Activated naive CD4-positive, alpha-beta T cell treated with anti-CD3 and anti-CD28 coated beads for 36 hours (primary cell): ENCODE measurements around the gene KCNC1. TPM values are rescaled to one million over a fixed set of nuclear protein-coding genes. Genes with fewer than 3 reads are reported as not detected.

Source experiments
- CTCF ChIA-PET: fragments of 350-600 bp; sonication (Branson Sonifier 250); formaldehyde crosslinking; loops from one replicate; lab custom pipeline; 2021; ENCODE audit warnings: antibody characterized with exemption; lab: Charles Lee
- DNase-seq: peaks from one replicate; pipeline ENCODE4 v3.0.0-alpha.2; 2020
- H3K27ac Mint-ChIP-seq: one replicate; pipeline ENCODE4 v1.8.0; 2021; ENCODE audit warnings: mild to moderate bottlenecking, mixed read lengths
- H3K27me3 Mint-ChIP-seq: one replicate; pipeline ENCODE4 v1.8.0; 2021; ENCODE audit warnings: low read depth, mixed read lengths
- H3K36me3 Mint-ChIP-seq: one replicate; pipeline ENCODE4 v1.8.0; 2021; ENCODE audit warnings: low read depth, mixed read lengths
- H3K4me1 Mint-ChIP-seq: one replicate; pipeline ENCODE4 v1.8.0; 2021; ENCODE audit warnings: low read depth, mixed read lengths
- H3K4me3 Mint-ChIP-seq: one replicate; pipeline ENCODE4 v1.8.0; 2021; ENCODE audit warnings: mild to moderate bottlenecking, moderate library complexity, mixed read lengths
- H3K9me3 Mint-ChIP-seq: one replicate; pipeline ENCODE4 v1.8.0; 2021; ENCODE audit warnings: mixed read lengths
- intact Hi-C: fragments of 100-400 bp; cut with micrococcal nuclease; formaldehyde crosslinking; loops from one replicate; pipeline ENCODE4 v1.15.1; 2023
- total RNA-seq, 2 experiments: library from RNA; stranded (reverse); gene quantifications; one replicate each; pipeline ENCODE4 v1.2.3, GENCODE V29; 2021

Gene KCNC1
- total RNA-seq, 2 experiments from 2014 or later, result not detected

DNA sequence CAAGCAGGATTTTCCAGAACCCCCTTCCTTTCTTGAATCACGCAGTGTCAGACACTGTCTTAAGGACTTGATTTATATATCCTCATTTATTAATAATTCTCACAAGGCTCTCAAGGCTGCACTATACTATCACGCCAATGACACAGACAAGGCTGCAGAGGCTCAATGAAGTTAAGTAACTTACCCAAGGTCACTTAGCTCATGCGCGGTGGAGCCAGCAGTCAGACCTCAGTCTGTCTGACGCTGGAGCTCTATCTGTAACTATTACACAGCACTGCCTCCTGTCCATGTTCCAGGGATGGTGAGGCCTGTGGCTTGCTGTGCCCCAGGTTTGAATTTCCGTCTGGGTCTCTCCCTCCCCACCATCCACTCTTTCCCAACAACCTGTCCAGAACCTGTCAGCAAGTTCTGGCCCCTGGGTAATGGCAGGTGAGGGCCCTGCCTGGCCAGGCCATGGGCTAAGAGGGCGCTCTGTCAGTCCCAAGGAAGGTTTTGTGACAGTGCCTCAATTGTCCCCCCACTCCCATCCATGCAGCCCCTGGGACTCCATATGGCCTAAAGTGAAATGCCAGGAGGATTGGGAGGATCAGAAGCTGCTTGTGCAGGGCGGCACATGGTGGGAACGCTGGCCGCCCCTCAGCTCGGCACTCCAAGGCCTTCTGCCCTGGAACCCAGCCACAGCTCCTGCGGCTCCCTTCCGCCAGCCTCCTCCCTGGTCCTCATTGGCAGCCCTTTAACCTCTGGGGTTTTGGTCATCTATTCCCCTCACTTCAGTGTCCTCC, 8.6 kb downstream of the KCNC1 start:
- no peak overlapping the region for H3K27ac Mint-ChIP-seq
- no peak overlapping the region for H3K4me3 Mint-ChIP-seq
- no peaks in the 10 kb centered on the region for H3K9me3 Mint-ChIP-seq
- no peaks in the 10 kb centered on the region for H3K4me1 Mint-ChIP-seq
- CTCF ChIA-PET, result interaction anchor here (0.8 to 3.7 kb wide), 3 partner anchors 12 to 236 kb away, joined by 3 to 15 read pairs (median 3); no protein-coding TSS in a partner anchor
- H3K27me3 Mint-ChIP-seq, result peaks cover 5% of the 10 kb centered on the region
- DNase-seq, result no peak
- intact Hi-C loops, result no loop called here
- no peaks in the 10 kb centered on the region for H3K36me3 Mint-ChIP-seq

DNA sequence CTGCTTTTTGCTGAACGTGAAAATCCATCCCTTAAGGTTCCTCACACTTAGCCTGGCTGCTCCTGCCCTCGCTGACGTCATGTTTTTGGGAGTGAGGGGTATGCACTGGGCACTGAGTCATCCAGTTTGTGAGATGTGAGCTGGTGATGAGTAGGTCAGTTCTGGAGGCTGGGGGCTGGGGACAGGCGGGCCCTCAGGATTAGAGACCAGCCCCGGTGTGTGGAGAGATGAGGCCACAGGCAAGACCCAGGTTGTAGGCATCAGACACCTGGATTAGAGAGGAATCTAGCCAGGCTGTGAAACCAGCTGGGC, 9.2 kb downstream of the KCNC1 start:
- no peak overlapping the region for H3K27ac Mint-ChIP-seq
- intact Hi-C loops, result no loop called here
- DNase-seq, result no peak
- no peaks in the 10 kb centered on the region for H3K4me1 Mint-ChIP-seq
- no peak overlapping the region for H3K4me3 Mint-ChIP-seq
- CTCF ChIA-PET, result interaction anchor here (1.2 to 3.7 kb wide), 2 partner anchors 13 to 235 kb away, joined by 3 to 15 read pairs; no protein-coding TSS in a partner anchor
- H3K27me3 Mint-ChIP-seq, result peaks cover 5% of the 10 kb centered on the region
- no peaks in the 10 kb centered on the region for H3K36me3 Mint-ChIP-seq
- H3K9me3 Mint-ChIP-seq, result no peaks in the 10 kb centered on the region

DNA sequence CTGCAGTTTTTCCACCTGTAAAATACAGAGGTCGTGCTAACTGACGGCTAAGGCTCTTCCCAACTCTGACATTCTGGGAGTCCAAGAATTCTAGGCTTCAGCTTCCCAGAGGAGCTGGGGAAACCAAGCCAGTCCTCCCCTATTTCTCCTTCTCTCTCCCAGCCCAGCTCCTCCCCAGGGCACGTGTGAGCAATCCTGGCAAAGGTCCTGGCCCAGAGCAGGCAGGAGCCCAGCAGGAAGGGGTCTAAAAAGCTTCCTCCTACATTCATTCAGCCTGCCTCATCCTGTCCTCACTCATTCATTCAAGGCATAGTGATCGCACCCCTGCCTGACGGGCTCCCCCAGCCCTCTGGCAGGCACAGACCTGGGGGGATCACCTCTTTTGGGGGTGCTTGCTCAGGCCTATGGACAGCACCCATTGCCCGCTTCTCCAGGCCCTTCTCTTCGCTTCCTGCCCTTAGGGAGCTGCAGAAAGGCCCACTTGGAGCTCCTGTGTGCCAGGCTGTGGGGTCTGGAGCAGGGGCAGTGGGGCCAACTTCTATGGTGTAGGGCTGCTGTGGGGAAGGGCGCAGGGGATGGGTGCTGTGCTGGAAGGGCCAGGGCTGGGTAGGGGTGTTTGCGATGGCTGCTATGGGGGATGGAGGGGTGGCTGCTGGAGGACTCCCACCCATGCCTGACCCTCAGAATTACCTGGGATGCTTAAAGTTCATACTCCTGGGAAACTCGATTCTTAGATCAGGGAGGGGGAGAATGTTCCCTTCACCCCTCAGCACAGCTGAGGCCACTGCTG, 9.8 kb downstream of the KCNC1 start:
- H3K36me3 Mint-ChIP-seq, result no peaks in the 10 kb centered on the region
- H3K4me3 Mint-ChIP-seq, result no peak overlapping the region
- H3K9me3 Mint-ChIP-seq, result no peaks in the 10 kb centered on the region
- no peaks in the 10 kb centered on the region for H3K4me1 Mint-ChIP-seq
- intact Hi-C loops, result no loop called here
- no peak overlapping the region for H3K27ac Mint-ChIP-seq
- no peak for DNase-seq
- peaks cover 5% of the 10 kb centered on the region for H3K27me3 Mint-ChIP-seq
- CTCF ChIA-PET, result interaction anchor here (1.2 kb wide), 1 partner anchor 235 kb away, joined by 3 read pairs; no protein-coding TSS in a partner anchor

DNA sequence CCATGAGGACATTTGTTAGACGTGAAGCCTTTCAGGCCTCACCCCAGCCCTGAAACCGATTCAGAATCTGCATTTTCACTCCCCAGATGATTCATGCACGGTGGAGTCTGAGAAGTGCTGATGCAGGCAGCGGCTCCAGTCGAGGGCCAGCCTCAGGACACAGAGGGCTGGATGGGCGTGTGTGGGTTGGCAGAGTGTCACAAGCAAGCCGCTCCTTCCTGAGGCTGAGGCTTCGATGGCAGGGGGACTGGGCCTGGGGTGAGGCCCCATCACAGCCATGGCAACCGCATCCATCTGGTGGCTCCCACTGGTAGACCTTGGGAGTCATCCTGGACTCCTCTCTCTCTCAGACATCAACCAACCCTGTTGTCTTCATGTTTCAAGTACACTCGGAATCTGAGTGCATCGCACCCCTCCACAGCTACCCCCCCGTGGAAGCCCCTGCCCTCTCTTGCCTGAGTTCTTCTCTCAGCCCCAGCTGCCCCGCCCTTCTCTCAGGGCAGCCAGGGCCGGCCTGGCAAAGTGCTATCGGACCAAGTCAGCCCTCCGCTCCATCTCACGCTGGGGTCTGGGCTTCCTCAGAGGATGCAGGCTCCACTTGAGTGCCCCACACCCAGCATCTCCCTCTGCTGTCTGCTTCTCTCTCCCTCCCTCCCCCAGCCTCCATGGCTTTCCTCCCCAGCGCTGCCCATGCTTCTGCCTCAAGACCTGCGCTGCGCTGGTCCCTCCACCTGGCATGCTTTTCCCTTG, 10.6 kb downstream of the KCNC1 start:
- no peaks in the 10 kb centered on the region for H3K36me3 Mint-ChIP-seq
- CTCF ChIA-PET, result no interaction called here
- intact Hi-C loops, result no loop called here
- no peaks in the 10 kb centered on the region for H3K4me1 Mint-ChIP-seq
- no peak for DNase-seq
- no peak overlapping the region for H3K4me3 Mint-ChIP-seq
- H3K27me3 Mint-ChIP-seq, result peaks cover 5% of the 10 kb centered on the region
- no peak overlapping the region for H3K27ac Mint-ChIP-seq
- H3K9me3 Mint-ChIP-seq, result no peaks in the 10 kb centered on the region

DNA sequence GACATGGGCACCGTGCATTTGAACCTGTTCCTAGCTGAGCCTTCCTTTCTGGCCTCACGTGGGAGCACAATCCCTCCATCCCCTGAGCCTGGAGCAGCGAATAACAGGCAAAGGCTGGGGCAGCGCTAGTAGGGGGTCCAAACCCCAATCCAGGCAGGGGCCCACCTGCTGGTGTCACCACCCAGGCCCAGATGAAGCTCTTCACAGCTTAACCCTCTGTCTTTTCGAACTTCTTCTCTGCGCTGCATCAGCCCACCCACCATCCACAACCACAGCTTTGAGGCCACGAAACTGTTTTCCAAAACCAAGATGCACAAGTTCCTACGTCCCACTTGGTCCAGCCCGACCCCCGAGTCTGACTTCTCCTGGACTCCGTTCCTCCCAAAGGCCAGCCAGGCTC, 11.5 kb downstream of the KCNC1 start:
- no peak overlapping the region for H3K27ac Mint-ChIP-seq
- intact Hi-C loops, result no loop called here
- H3K36me3 Mint-ChIP-seq, result no peaks in the 10 kb centered on the region
- no peaks in the 10 kb centered on the region for H3K9me3 Mint-ChIP-seq
- no peak overlapping the region for H3K4me3 Mint-ChIP-seq
- CTCF ChIA-PET, result no interaction called here
- H3K4me1 Mint-ChIP-seq, result no peaks in the 10 kb centered on the region
- no peak for DNase-seq
- peaks cover 6% of the 10 kb centered on the region for H3K27me3 Mint-ChIP-seq

DNA sequence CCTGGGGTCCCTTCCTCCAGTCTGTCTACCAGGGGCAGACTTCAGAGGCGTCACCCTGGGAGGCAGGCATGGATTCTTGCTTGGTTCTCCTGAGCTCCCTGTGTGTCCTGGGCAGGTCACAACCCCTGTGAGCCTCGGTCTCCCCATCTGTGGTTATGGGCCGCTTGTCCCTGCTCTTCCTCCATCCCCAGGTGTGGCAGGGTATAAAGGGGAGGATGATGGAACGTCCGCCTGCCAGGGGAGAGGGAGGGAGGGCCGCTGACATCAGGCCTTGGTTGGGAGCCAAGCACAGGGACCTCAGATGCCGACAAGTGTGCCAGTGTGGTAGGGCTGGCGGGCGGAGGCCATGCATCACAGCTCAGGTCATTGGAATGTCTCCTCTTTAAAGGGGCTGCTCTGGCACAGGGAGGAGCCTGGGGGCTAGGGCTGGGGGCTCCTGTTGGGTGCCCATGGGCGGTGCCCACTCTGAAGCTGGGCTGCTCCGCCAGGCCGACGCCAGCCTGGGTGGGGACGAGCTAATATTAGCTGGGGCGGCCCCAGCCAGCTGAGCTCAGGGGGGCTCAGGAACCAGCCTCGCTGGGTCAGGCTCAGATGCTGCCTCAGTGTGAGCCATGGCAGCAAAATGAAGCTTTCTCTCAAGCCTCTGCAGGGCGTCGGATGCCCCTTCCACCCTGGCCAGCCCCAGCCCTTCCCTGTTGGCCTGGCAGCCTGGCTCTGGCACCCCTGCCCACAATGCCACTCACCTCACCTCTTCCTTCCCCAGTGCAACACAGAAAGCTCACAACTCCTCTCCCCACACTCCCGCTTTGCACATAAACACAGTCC, 12.8 kb downstream of the KCNC1 start:
- Mint-ChIP-seq H3K9me3 (no peaks in the 10 kb centered on the region), H3K4me1 (no peaks in the 10 kb centered on the region), H3K4me3 (no peak overlapping the region), H3K36me3 (no peaks in the 10 kb centered on the region), H3K27ac (no peak overlapping the region), H3K27me3 (peaks cover 4% of the 10 kb centered on the region)
- intact Hi-C loops, result no loop called here
- CTCF ChIA-PET, result interaction anchor here (0.8 to 1.2 kb wide), 2 partner anchors 17 to 159 kb away, joined by 3 to 4 read pairs; no protein-coding TSS in a partner anchor
- no peak for DNase-seq

DNA sequence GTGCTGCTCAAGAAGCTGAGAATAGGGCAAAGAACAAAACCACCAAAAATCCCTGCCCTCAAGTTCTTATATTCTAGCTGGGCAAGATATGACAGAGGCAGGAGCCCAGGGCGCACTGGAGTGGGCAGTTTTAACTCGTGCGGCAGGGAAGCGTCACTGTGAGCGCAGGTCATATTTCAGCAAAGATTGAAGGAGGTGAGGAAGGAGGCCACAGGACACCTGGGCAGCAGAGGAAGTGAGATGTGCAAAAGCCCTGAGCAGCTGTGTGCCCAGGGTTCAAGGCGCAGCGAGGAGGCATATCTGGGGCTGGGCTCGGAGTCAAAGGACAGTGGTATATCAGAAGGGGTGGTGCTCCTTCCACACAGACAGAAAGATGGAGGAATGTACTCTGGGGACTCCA, 13.5 kb downstream of the KCNC1 start:
- Mint-ChIP-seq H3K27me3 (peaks cover 4% of the 10 kb centered on the region), H3K27ac (no peak overlapping the region), H3K4me3 (no peak overlapping the region), H3K4me1 (no peaks in the 10 kb centered on the region), H3K9me3 (no peaks in the 10 kb centered on the region), H3K36me3 (no peaks in the 10 kb centered on the region)
- CTCF ChIA-PET, result interaction anchor here (0.8 to 1.7 kb wide), 3 partner anchors 17 to 158 kb away, joined by 3 to 5 read pairs (median 4); no protein-coding TSS in a partner anchor
- no peak for DNase-seq
- intact Hi-C loops, result no loop called here

DNA sequence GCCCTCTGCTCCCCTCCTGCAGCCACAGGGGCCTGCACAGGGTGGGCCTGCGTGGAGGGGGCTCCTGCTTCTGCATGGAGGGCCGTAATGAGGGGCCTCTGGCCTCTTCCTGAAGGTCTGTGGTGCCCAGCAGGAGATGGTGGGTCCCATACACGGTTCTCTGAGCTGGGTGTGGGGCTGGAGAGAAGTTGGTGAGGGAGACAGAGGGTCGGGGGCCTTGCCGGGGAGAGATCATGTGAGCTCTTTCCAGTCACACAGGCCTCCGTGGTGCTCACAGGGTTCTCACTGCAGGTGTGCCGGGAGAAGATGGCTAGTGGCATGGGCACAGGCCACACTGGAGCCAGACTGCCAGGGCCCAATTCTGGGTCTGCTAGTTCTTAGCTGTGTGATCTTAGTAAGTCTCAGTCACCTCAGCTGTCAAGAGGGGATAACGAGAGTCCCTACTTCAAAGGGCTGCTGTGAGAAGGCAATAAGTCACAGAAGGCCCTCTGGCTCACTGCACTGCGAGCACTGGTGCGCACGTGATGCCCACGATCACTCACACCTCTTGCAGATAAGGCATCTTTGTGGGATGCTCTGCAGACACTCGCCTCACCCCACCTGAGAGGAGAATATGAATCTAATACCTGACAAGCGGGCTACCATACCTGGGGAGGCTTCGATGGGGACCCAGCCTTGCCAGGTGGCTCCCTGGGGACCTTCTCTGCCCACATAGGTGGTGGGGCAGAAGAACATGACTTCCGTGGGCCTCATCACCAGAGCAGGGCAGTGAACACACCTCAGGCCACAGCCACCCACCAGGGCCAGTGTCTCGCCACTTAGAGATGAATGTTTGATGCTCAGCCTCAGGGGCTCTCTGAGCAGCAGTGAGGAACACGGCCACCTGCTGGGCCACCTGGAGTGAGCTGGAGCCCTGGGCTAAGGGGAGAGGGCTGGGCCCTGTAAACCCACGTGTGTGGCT, 14.5 kb downstream of the KCNC1 start:
- H3K4me1 Mint-ChIP-seq, result no peaks in the 10 kb centered on the region
- no peak for DNase-seq
- intact Hi-C loops, result no loop called here
- H3K36me3 Mint-ChIP-seq, result no peaks in the 10 kb centered on the region
- CTCF ChIA-PET, result interaction anchor here (1.7 kb wide), 1 partner anchor 18 kb away, joined by 5 read pairs; no protein-coding TSS in a partner anchor
- H3K4me3 Mint-ChIP-seq, result no peak overlapping the region
- peaks cover 4% of the 10 kb centered on the region for H3K27me3 Mint-ChIP-seq
- no peaks in the 10 kb centered on the region for H3K9me3 Mint-ChIP-seq
- no peak overlapping the region for H3K27ac Mint-ChIP-seq

DNA sequence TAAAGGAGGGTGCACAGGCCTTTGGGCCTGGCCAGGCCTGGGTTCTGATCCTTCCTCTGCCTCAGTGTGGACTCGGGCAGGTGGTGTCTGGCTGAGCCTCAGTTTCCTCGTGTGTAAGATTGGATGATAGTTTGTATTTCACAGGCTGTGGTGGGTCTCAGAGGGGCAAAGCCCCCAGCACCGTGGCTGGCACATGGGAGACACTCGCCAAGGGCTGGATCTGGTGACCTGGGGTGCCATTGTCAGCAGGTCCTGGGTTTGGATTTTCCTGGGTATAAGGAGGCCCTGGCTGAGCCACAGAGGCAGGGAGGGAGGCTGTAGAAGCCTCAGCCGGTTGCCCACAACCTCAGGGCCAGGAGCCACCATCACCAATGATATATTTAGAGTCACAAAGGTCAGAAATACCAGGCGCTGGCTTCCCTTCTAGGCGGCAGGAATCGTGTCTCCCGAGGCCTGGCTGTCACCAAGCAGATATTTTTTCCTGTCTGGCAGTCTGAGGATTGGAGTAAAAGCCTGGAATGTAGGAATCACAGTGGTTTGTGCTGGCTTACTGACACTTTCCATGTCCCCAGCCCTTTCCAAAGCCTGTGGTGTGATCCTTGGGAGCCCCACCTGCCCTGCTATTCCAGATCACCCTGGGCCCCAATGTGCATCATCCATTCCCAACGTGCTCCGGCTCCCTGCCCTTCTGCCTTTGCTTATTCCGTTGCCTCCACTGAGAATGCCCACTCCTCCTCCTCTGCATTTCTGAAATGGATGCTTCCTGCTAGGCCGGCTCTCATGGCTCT, 15.6 kb downstream of the KCNC1 start:
- DNase-seq, result no peak
- CTCF ChIA-PET, result no interaction called here

DNA sequence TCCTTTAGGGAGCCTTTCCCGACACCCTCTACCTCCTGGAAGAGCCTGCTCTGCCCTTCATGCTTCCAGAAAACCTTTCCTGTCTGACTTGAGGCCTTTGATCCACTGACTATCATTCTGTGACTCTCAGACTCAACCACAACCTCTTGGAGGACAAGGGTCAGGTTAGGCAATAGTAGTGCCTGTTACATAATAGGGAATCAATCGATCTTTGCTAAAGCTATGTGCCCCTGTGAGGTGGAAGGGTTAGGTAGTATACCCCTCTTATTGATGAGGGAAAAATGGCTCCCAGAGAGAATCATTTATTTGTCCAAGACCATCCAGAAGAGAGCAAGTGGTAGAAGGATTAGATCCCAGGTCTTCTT, 16.2 kb downstream of the KCNC1 start:
- H3K4me1 Mint-ChIP-seq, result no peaks in the 10 kb centered on the region

More for the DNA sequence above, 15.6 kb downstream of the KCNC1 start:
- Mint-ChIP-seq H3K4me3 (no peak overlapping the region), H3K9me3 (no peaks in the 10 kb centered on the region), H3K27me3 (peaks cover 8% of the 10 kb centered on the region), H3K4me1 (no peaks in the 10 kb centered on the region), H3K27ac (no peak overlapping the region), H3K36me3 (no peaks in the 10 kb centered on the region)
- intact Hi-C loops, result no loop called here

More for the DNA sequence above, 16.2 kb downstream of the KCNC1 start:
- DNase-seq, result no peak
- intact Hi-C loops, result no loop called here
- Mint-ChIP-seq H3K4me3 (no peak overlapping the region), H3K27me3 (peaks cover 9% of the 10 kb centered on the region), H3K27ac (no peak overlapping the region), H3K36me3 (no peaks in the 10 kb centered on the region), H3K9me3 (no peaks in the 10 kb centered on the region)
- CTCF ChIA-PET, result no interaction called here
